Mucosa of descending colon (tissue), 3 donors: ENCODE results near the gene CNTNAP4. TPM values are rescaled to one million over a fixed set of nuclear protein-coding genes. Genes with fewer than 3 reads are reported as not detected.

ENCODE experiments used
- ATAC-seq: fragments of 200-7000 bp; cut with Tn5 transposase; one replicate; pipeline ENCODE4 v1.9.1; 2020; ENCODE audit warnings: mild to moderate bottlenecking, moderate library complexity
- DNase-seq, 3 donors: peaks; one replicate each; pipeline ENCODE4 v3.0.0-alpha.2; 2020
- H3K36me3 ChIP-seq: fragments of 200-600 bp; one replicate; pipeline ENCODE4 v1.8.0; 2021; ENCODE audit warnings: low read depth, mild to moderate bottlenecking
- H3K4me1 ChIP-seq: fragments of 200-600 bp; one replicate; pipeline ENCODE4 v1.8.0; 2021; ENCODE audit warnings: low read depth, mild to moderate bottlenecking
- H3K4me3 ChIP-seq: fragments of 200-600 bp; one replicate; pipeline ENCODE4 v1.8.0; 2021; ENCODE audit warnings: mild to moderate bottlenecking
- H3K9me3 ChIP-seq: fragments of 200-600 bp; one replicate; pipeline ENCODE4 v1.8.0; 2021; ENCODE audit warnings: mild to moderate bottlenecking
- CTCF ChIP-seq: fragments of 200-600 bp; IDR thresholded peaks from one replicate; pipeline ENCODE4 v1.8.0; 2022; ENCODE audit warnings: antibody characterized with exemption, mild to moderate bottlenecking
- intact Hi-C, 2 donors: fragments of 100-400 bp; cut with DNase I in 1 of 2; cut with micrococcal nuclease in 1 of 2; formaldehyde crosslinking; loops; one replicate each; pipeline versions ENCODE4 v1.11.0 to v1.11.1; 2022; cut with DNase I, micrococcal nuclease
- total RNA-seq, 3 donors: library from RNA; stranded (reverse); fragmentation: NEBNext Ultra II Directional in 2 of 3; extraction: Animal tissue kit (Norgen Biotek cat#: 25700) in 2 of 3; gene quantifications; one replicate each; pipeline versions ENCODE4 v1.2.1 to v1.2.4, GENCODE V29; 2021 to 2023
- donor health status: DM: no; HTN: no; CAD: no; lungs with moderate emphysema.
- donor health status: DM: no; HTN: no; CAD: no.
- donor health status: DM: no; HTN: yes; CAD: no.

The CNTNAP4 gene
- total RNA-seq, 3 donors from 2014 or later = 0.32 TPM; not detected in 2

GRCh38 chr16:76478105-76478504, 200.9 kb downstream of the CNTNAP4 start:
- no peaks in the 10 kb centered on the region for H3K4me1 ChIP-seq
- H3K4me3 ChIP-seq = no peak overlapping the region
- no peaks in the 10 kb centered on the region for H3K9me3 ChIP-seq
- no peaks in the 10 kb centered on the region for H3K36me3 ChIP-seq
- no peak for TF ChIP-seq CTCF
- ATAC-seq (no peak), DNase-seq (no peak)
- intact Hi-C loops = no loop called here

DNA sequence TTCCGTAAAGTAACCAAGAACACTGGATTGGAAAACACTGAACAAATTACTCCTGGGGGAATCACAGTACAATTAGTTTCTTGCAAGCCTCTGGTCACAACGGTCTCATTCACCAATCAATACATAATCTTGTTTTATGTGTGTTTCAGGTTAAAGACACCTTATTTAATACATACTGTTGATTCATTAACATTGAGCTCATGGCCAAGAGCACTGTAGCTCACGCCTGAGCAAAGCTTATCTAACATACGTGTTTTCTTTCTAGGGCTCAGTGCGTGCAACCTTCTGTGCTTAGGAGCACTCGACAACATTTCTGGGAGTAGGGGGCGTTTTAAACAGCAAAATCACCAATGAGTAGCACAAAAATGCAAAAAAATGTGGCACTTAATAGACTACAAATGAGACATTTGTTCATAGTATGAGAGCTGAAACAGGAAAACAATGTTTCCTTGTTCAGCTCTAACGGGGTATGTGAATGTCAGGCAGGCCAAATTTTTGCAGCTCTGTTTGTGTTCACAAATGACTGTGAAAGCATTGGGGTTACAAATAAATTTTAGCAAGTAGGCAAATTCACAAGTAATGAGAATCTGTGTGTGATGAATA, 206.2 kb downstream of the CNTNAP4 start:
- H3K9me3 ChIP-seq = no peaks in the 10 kb centered on the region
- no peak for TF ChIP-seq CTCF
- DNase-seq = no peak
- H3K4me1 ChIP-seq = no peaks in the 10 kb centered on the region
- no peaks in the 10 kb centered on the region for H3K36me3 ChIP-seq
- no peak overlapping the region for H3K4me3 ChIP-seq
- intact Hi-C loops = no loop called here
- no peak for ATAC-seq

DNA sequence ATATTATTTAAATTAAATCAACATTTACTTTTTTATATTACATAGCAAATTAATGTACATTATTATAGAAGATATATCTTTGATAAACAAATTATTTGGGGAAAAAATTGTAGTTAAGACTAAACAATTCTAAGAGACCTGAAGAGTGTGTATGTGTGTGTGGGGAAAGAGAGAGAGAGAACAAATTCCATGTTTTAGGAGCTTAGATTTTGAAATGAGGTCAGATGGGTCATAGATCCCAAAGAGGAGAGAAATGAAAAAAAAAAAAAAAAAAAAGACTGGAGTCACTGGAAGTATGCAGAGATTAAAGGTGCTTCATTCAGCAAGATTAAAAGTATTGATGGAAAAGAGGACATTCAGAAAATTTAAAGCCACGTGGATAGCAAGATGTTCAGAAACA, 206.8 kb downstream of the CNTNAP4 start:
- no peaks in the 10 kb centered on the region for H3K36me3 ChIP-seq
- ATAC-seq (no peak), DNase-seq (no peak)
- intact Hi-C loops = no loop called here
- no peak overlapping the region for H3K4me3 ChIP-seq
- no peaks in the 10 kb centered on the region for H3K4me1 ChIP-seq
- no peaks in the 10 kb centered on the region for H3K9me3 ChIP-seq
- no peak for TF ChIP-seq CTCF

GRCh38 chr16:76486740-76487139, 209.5 kb downstream of the CNTNAP4 start:
- DNase-seq = no peak
- intact Hi-C loops = no loop called here
- ATAC-seq = no peak
- Histone ChIP-seq H3K4me3 (no peak overlapping the region), H3K4me1 (no peaks in the 10 kb centered on the region), H3K36me3 (no peaks in the 10 kb centered on the region), H3K9me3 (no peaks in the 10 kb centered on the region)
- TF ChIP-seq CTCF = no peak

- no peak for DNase-seq
- Histone ChIP-seq H3K36me3 (no peaks in the 10 kb centered on the region), H3K4me1 (no peaks in the 10 kb centered on the region), H3K9me3 (no peaks in the 10 kb centered on the region), H3K4me3 (no peak overlapping the region)
- ATAC-seq = no peak
- no peak for TF ChIP-seq CTCF
- intact Hi-C loops = no loop called here
Observed at GRCh38 chr16:76487411-76488064, 210.3 kb downstream of the CNTNAP4 start.
